ENCODE results near the gene HDAC7.
"Not testable (repeated sequence)": the region's sequence is repeated elsewhere in the genome, so short reads cannot be mapped to it uniquely, and the experiment has no call there.

Gene HDAC7

DNA sequence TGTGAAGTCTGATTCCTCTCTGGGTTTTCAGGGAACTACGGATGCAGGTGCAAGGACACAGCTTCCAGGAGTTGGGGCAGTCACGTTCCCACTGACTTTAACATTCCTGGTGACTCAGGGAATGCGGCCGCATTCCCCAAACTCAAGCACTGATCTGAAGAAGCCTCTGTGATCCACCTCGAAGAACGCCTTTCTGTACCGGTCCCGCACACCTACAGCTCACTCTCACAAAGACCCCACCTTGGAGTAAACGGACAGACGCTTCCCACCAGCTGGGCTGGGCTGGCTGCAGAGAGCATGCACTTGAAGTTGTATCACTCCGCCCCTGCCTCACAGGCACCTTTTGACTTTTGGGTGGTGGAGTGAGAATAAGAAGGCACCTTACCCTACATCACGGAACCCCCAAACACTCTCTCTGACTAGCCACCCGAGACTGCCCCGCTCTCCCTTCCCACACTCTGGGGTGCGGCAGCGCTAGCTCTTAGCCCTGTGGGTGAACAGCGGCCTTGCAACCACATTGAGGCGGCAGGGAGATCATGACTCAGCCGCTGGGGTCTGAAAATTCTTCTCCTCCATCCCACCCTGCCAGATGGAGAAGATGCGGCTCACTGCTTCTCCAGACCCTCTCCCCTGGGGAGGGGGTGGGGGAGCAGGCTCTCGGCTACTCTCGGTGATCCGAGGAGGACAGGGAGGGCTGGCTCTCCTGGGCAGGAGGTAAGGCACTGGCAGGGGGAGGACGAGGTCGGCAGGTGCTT is 23.7 kb upstream of the HDAC7 start:
- no peak overlapping the region for H3K4me3 ChIP-seq (ENCODE audit: control insufficient read depth, low read depth, low read length)
- TF ChIP-seq, protein P1, sequence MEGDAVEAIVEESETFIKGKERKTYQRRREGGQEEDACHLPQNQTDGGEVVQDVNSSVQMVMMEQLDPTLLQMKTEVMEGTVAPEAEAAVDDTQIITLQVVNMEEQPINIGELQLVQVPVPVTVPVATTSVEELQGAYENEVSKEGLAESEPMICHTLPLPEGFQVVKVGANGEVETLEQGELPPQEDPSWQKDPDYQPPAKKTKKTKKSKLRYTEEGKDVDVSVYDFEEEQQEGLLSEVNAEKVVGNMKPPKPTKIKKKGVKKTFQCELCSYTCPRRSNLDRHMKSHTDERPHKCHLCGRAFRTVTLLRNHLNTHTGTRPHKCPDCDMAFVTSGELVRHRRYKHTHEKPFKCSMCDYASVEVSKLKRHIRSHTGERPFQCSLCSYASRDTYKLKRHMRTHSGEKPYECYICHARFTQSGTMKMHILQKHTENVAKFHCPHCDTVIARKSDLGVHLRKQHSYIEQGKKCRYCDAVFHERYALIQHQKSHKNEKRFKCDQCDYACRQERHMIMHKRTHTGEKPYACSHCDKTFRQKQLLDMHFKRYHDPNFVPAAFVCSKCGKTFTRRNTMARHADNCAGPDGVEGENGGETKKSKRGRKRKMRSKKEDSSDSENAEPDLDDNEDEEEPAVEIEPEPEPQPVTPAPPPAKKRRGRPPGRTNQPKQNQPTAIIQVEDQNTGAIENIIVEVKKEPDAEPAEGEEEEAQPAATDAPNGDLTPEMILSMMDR (conservative IDR thresholded peaks at IDR 0.05; ENCODE audit: control insufficient read depth, insufficient read depth, low read depth, low read length), result no peak
- no peak for DNase-seq (ENCODE audit: low read depth)

- H3K4me3 ChIP-seq (ENCODE audit: control insufficient read depth, low read depth, low read length); DNase-seq (ENCODE audit: low read depth): not testable (repeated sequence)
Measured at GRCh38 chr12:47842543-47842942, 22.8 kb upstream of the HDAC7 start.

DNA sequence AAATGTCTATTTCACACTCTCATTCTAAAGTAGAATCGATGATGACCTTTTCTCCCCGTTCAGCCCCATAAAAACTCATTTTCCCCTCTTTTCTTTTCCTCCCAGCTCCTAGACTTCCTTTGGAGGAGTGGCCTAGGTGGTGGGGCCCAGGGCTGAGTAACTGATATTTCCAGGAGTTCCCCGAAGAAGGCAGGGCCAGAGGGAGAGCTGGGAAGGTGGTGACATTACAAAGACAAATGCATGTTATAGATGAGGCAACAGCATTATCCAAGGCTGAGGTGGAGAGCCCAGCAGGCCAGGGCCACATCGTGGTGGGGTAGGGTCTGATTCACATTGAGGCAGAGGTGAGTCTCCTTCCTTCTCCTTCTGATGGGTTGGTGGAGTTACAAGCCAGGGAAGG is 22.2 kb upstream of the HDAC7 start:
- no peak overlapping the region for H3K4me3 ChIP-seq (ENCODE audit: control insufficient read depth, low read depth, low read length)
- TF ChIP-seq, protein P1 (conservative IDR thresholded peaks at IDR 0.05; ENCODE audit: control insufficient read depth, insufficient read depth, low read depth, low read length), result no peak
- peak; percentile 51 for DNase-seq (ENCODE audit: low read depth)

GRCh38 chr12:47841501-47841900 is 21.8 kb upstream of the HDAC7 start:
- no peak overlapping the region for H3K4me3 ChIP-seq (ENCODE audit: control insufficient read depth, low read depth, low read length)
- TF ChIP-seq, protein P1 (conservative IDR thresholded peaks at IDR 0.05; ENCODE audit: control insufficient read depth, insufficient read depth, low read depth, low read length), result no peak
- DNase-seq (ENCODE audit: low read depth), result no peak

- TF ChIP-seq, protein P1 (conservative IDR thresholded peaks at IDR 0.05; ENCODE audit: control insufficient read depth, insufficient read depth, low read depth, low read length), result no peak
- no peak for DNase-seq (ENCODE audit: low read depth)
- no peak overlapping the region for H3K4me3 ChIP-seq (ENCODE audit: control insufficient read depth, low read depth, low read length)
Measured at GRCh38 chr12:47840571-47840970, 20.9 kb upstream of the HDAC7 start.

GRCh38 chr12:47839214-47839876 is 19.6 kb upstream of the HDAC7 start:
- TF ChIP-seq, protein P1 (conservative IDR thresholded peaks at IDR 0.05; ENCODE audit: control insufficient read depth, insufficient read depth, low read depth, low read length), result no peak
- no peak overlapping the region for H3K4me3 ChIP-seq (ENCODE audit: control insufficient read depth, low read depth, low read length)

DNA sequence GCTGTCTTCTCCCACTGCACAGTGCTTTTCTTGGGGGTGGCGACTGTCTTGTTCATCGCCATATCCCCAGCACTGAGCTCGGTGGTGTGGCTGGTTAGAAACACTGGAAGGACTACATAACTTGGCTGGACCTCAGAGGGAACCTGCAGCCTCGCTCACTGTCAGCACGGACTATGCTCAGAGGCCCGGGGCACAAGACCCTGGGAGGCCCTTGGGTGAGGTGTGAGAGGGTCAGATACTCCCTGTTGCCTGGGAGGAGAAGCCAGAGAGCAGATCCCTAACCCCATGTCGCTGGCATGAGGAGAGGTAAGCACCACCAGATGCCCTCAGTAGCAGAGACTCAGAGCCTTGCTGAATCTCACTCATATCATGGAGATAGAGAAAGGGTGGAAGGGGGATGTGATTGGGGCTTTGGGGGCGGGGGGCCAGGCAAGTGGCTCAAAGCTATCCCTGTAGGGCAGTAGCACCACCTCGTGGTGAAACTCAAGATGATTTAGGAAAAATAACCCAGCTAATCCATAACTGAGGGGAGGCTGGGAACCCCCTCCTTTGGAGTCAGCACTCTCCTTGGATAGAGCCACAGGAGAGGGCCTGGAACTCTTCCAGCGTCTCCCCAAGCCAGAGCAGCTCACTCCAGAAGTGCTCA is 18.7 kb upstream of the HDAC7 start:
- no peak overlapping the region for H3K4me3 ChIP-seq (ENCODE audit: control insufficient read depth, low read depth, low read length)
- TF ChIP-seq, protein P1 (conservative IDR thresholded peaks at IDR 0.05; ENCODE audit: control insufficient read depth, insufficient read depth, low read depth, low read length), result peak; percentile 46
- peak; percentile 56 for DNase-seq (ENCODE audit: low read depth)

More at GRCh38 chr12:47839214-47839876, 19.6 kb upstream of the HDAC7 start:
- DNase-seq (ENCODE audit: low read depth), result no peak

Data from fibroblast of mammary gland (primary cell).